H9 (cell line): ENCODE measurements around the gene A4GNT. TPM values are rescaled to one million over a fixed set of nuclear protein-coding genes. Genes with fewer than 3 reads are reported as not detected.

ENCODE experiments used
- DNase-seq: peaks from one replicate; pipeline ENCODE4 v3.0.0-alpha.2; 2017
- H2AFZ ChIP-seq: one replicate; pipeline ENCODE4 v1.6.1; 2013; ENCODE audit warnings: mild to moderate bottlenecking, low read length, control low read depth, moderate library complexity
- H2AK5ac ChIP-seq: 2 replicates; pipeline ENCODE4 v1.6.1; 2013; ENCODE audit warnings: low read length, control low read depth, mixed read lengths; ENCODE audit not compliant: insufficient read length
- H2BK120ac ChIP-seq: one replicate; pipeline ENCODE4 v1.6.1; 2013; ENCODE audit warnings: low read depth, mild to moderate bottlenecking, low read length, control low read depth, inconsistent platforms; ENCODE audit not compliant: poor library complexity, severe bottlenecking
- H2BK12ac ChIP-seq: 2 replicates; pipeline ENCODE4 v1.6.1; 2013; ENCODE audit warnings: low read length, control low read depth, mixed read lengths, low read depth; ENCODE audit not compliant: insufficient read length
- H2BK15ac ChIP-seq: 2 replicates; pipeline ENCODE4 v1.6.1; 2013; ENCODE audit warnings: low read depth, low read length, control low read depth
- H2BK20ac ChIP-seq: one replicate; pipeline ENCODE4 v1.6.1; 2013; ENCODE audit warnings: low read depth, mild to moderate bottlenecking, low read length, control low read depth, inconsistent platforms; ENCODE audit not compliant: poor library complexity, severe bottlenecking
- H2BK5ac ChIP-seq: 2 replicates; pipeline ENCODE4 v1.6.1; 2013; ENCODE audit warnings: low read length, control low read depth, mixed read lengths; ENCODE audit not compliant: insufficient read length
- H3K14ac ChIP-seq: 2 replicates; pipeline ENCODE4 v1.6.1; 2013; ENCODE audit warnings: low read length, control low read depth; ENCODE audit not compliant: insufficient read depth
- H3K18ac ChIP-seq: 2 replicates; pipeline ENCODE4 v1.6.1; 2013; ENCODE audit warnings: low read depth, mild to moderate bottlenecking, mixed read lengths, low read length, control low read depth; ENCODE audit not compliant: insufficient read length
- H3K23ac ChIP-seq: 2 replicates; pipeline ENCODE4 v1.6.1; 2013; ENCODE audit warnings: low read length, control low read depth, mixed read lengths, low read depth; ENCODE audit not compliant: insufficient read length
- H3K23me2 ChIP-seq: 2 replicates; pipeline ENCODE4 v1.6.1; 2013; ENCODE audit warnings: low read depth, mild to moderate bottlenecking, mixed read lengths, low read length, control low read depth; ENCODE audit not compliant: insufficient read length, poor library complexity, severe bottlenecking
- H3K27ac ChIP-seq: 2 replicates; pipeline ENCODE4 v1.5.1; 2013; ENCODE audit warnings: low read length, control low read depth, mixed read lengths, low read depth; ENCODE audit not compliant: insufficient read length
- H3K27me3 ChIP-seq: 2 replicates; pipeline ENCODE4 v1.6.1; 2013; ENCODE audit warnings: low read length, control low read depth, inconsistent platforms; ENCODE audit not compliant: insufficient read depth
- H3K4ac ChIP-seq: 2 replicates; pipeline ENCODE4 v1.6.1; 2013; ENCODE audit warnings: low read depth, mild to moderate bottlenecking, control low read depth, inconsistent platforms, low read length, moderate library complexity
- H3K4me1 ChIP-seq: 2 replicates; pipeline ENCODE4 v1.6.1; 2013; ENCODE audit warnings: low read length, control low read depth, inconsistent platforms; ENCODE audit not compliant: insufficient read depth
- H3K4me2 ChIP-seq: 2 replicates; pipeline ENCODE4 v1.6.1; 2013; ENCODE audit warnings: low read length, control low read depth, mixed read lengths; ENCODE audit not compliant: insufficient read length, insufficient read depth
- H3K56ac ChIP-seq: 2 replicates; pipeline ENCODE4 v1.6.1; 2013; ENCODE audit warnings: low read depth, mild to moderate bottlenecking, mixed read lengths, low read length, control low read depth; ENCODE audit not compliant: insufficient read length
- H3K79me1 ChIP-seq: 2 replicates; pipeline ENCODE4 v1.6.1; 2013; ENCODE audit warnings: low read depth, mild to moderate bottlenecking, moderate library complexity, low read length, control low read depth, inconsistent platforms; ENCODE audit not compliant: insufficient read depth, poor library complexity, severe bottlenecking
- H3K79me2 ChIP-seq: 2 replicates; pipeline ENCODE4 v1.6.1; 2013; ENCODE audit warnings: low read length, control low read depth, inconsistent platforms; ENCODE audit not compliant: insufficient read depth
- H3K9ac ChIP-seq: 2 replicates; pipeline ENCODE4 v1.6.1; 2013; ENCODE audit warnings: low read length, control low read depth, mixed read lengths; ENCODE audit not compliant: insufficient read length; ENCODE audit errors: extremely low read depth
- H3K9me3 ChIP-seq: one replicate; pipeline ENCODE4 v1.6.1; 2013; ENCODE audit warnings: low read depth, low read length, inconsistent platforms; ENCODE audit not compliant: control insufficient read depth
- H3T11ph ChIP-seq: one replicate; pipeline ENCODE4 v1.6.1; 2013; ENCODE audit warnings: mild to moderate bottlenecking, low read length, control low read depth, inconsistent platforms
- H4K20me1 ChIP-seq: one replicate; pipeline ENCODE4 v1.6.1; 2013; ENCODE audit not compliant: control insufficient read depth, insufficient read length, insufficient read depth
- H4K5ac ChIP-seq: 2 replicates; pipeline ENCODE4 v1.6.1; 2013; ENCODE audit warnings: low read depth, mild to moderate bottlenecking, mixed read lengths, low read length, control low read depth; ENCODE audit not compliant: insufficient read length
- H4K8ac ChIP-seq: replicated peaks from 2 replicates; pipeline ENCODE4 v1.6.1; 2013; ENCODE audit warnings: low read length, control low read depth, mixed read lengths, low read depth; ENCODE audit not compliant: insufficient read length
- H4K91ac ChIP-seq: 2 replicates; pipeline ENCODE4 v1.6.1; 2013; ENCODE audit warnings: low read depth, mild to moderate bottlenecking, moderate library complexity, mixed read lengths, low read length, control low read depth; ENCODE audit not compliant: insufficient read length
- H3K27ac Mint-ChIP-seq, 3 experiments: 2 replicates in 2 of 3; 3 replicates in 1 of 3; pipeline ENCODE4 v1.8.0; 2020 to 2021; ENCODE audit warnings: mixed read lengths in 3 of 3, mild to moderate bottlenecking in 1 of 3, moderate library complexity in 1 of 3
- H3K27me3 Mint-ChIP-seq: 2 replicates; pipeline ENCODE4 v1.8.0; 2021; ENCODE audit warnings: low read depth, mild to moderate bottlenecking, moderate library complexity, mixed read lengths
- H3K36me3 Mint-ChIP-seq, 3 experiments: 2 replicates in 2 of 3; 3 replicates in 1 of 3; pipeline ENCODE4 v1.8.0; 2020 to 2021; ENCODE audit warnings: low read depth in 3 of 3, mixed read lengths in 3 of 3; ENCODE audit not compliant: insufficient read depth in 1 of 3
- H3K4me1 Mint-ChIP-seq, 2 experiments: 2 replicates each; pipeline ENCODE4 v1.8.0; 2020; ENCODE audit warnings: mixed read lengths in 2 of 2
- H3K4me3 Mint-ChIP-seq, 2 experiments: 2 replicates in 1 of 2; 3 replicates in 1 of 2; pipeline ENCODE4 v1.8.0; 2020 to 2021; ENCODE audit warnings: mild to moderate bottlenecking in 2 of 2, mixed read lengths in 2 of 2, moderate library complexity in 1 of 2
- H3K9me3 Mint-ChIP-seq, 2 experiments: 2 replicates in 1 of 2; 3 replicates in 1 of 2; pipeline ENCODE4 v1.8.0; 2020; ENCODE audit warnings: mild to moderate bottlenecking in 2 of 2, mixed read lengths in 2 of 2, moderate library complexity in 1 of 2
- WGBS: extraction: QIAGEN DNeasy Blood & Tissue Kit; methylation state at CpG from one replicate; pipeline ENCODE4 v1.1.7; 2013; ENCODE audit warnings: missing lambda C conversion rate, low lambda C conversion rate, mixed read lengths; ENCODE audit not compliant: insufficient read length; ENCODE audit errors: extremely low coverage; 5-methylcytosine and 5-hydroxymethylcytosine counted together
- total RNA-seq: library from RNA; stranded (reverse); gene quantifications from 2 replicates; pipeline ENCODE4 v1.2.1, GENCODE V29; 2021
- TF ChIP-seq, protein P1 (sequence below): fragments of 200-600 bp; sonication (generic); conservative IDR thresholded peaks from 3 replicates; pipeline ENCODE4 v1.8.0; 2021; ENCODE audit warnings: antibody characterized with exemption, mild to moderate bottlenecking

Gene A4GNT
- total RNA-seq, 1 experiment from 2014 or later: not detected

DNA sequence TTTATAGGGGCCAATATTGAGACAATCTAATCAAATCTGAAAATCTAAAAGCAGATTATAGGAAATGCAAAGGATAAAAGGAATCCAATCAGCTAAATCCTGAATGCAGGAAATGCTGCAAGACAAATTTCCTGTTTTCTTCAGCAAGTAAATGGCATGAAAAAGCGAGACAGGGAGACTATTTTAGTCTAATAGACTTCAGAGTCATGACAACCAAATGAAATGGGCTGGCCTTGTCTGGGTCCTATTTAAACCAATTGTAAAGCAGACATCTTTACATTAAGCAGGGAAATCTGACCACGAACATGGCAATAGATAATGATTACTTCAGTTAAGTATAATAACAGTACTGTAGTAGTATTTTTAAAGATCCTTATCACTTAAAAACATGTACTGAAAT lies 40.4 kb upstream of the A4GNT start:
- no peak overlapping the region for H2BK5ac ChIP-seq
- no peak overlapping the region for H3T11ph ChIP-seq
- Mint-ChIP-seq H3K36me3 (peaks cover 9 to 42% (median 40%) of the 10 kb centered on the region in 3 experiments), H3K27ac (no peak overlapping the region), H3K4me3 (peak overlapping the region in 1 of 2 experiments; percentile 48; a peak in 3 of 5 replicates), H3K9me3 (peaks cover 0 to 10% of the 10 kb centered on the region in 2 experiments; a peak in 2 of 5 replicates), H3K4me1 (peaks cover 5 to 11% of the 10 kb centered on the region in 2 experiments), H3K27me3 (no peaks in the 10 kb centered on the region; the same call in 1 of the 2 replicates)
- H3K4ac ChIP-seq: no peak overlapping the region
- no peak for DNase-seq
- no peak overlapping the region for H3K18ac ChIP-seq
- H2AFZ ChIP-seq: no peak overlapping the region
- H2BK20ac ChIP-seq: no peak overlapping the region
- no peak overlapping the region for H2BK15ac ChIP-seq
- TF ChIP-seq, protein P1, sequence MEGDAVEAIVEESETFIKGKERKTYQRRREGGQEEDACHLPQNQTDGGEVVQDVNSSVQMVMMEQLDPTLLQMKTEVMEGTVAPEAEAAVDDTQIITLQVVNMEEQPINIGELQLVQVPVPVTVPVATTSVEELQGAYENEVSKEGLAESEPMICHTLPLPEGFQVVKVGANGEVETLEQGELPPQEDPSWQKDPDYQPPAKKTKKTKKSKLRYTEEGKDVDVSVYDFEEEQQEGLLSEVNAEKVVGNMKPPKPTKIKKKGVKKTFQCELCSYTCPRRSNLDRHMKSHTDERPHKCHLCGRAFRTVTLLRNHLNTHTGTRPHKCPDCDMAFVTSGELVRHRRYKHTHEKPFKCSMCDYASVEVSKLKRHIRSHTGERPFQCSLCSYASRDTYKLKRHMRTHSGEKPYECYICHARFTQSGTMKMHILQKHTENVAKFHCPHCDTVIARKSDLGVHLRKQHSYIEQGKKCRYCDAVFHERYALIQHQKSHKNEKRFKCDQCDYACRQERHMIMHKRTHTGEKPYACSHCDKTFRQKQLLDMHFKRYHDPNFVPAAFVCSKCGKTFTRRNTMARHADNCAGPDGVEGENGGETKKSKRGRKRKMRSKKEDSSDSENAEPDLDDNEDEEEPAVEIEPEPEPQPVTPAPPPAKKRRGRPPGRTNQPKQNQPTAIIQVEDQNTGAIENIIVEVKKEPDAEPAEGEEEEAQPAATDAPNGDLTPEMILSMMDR: no peak
- no peaks in the 10 kb centered on the region for H4K20me1 ChIP-seq
- H3K4me2 ChIP-seq: no peak overlapping the region
- no peaks in the 10 kb centered on the region; the same call in 1 of the 2 replicates for H3K79me2 ChIP-seq
- no CpG with 5 or more reads among the region's 2 CpGs for WGBS
- no peak overlapping the region for H4K5ac ChIP-seq
- no peak overlapping the region for H2AK5ac ChIP-seq
- no peaks in the 10 kb centered on the region for H3K27me3 ChIP-seq
- H3K27ac ChIP-seq: no peak overlapping the region
- H4K91ac ChIP-seq: no peak overlapping the region
- no peaks in the 10 kb centered on the region for H3K79me1 ChIP-seq
- no peaks in the 10 kb centered on the region for H3K4me1 ChIP-seq
- no peaks in the 10 kb centered on the region for H3K9me3 ChIP-seq
- no peak overlapping the region for H3K14ac ChIP-seq
- H3K23me2 ChIP-seq: peaks cover 8% of the 10 kb centered on the region
- H2BK120ac ChIP-seq: no peak overlapping the region
- H3K56ac ChIP-seq: no peak overlapping the region
- H3K23ac ChIP-seq: no peak overlapping the region
- H2BK12ac ChIP-seq: no peak overlapping the region
- H3K9ac ChIP-seq: no peak overlapping the region
- H4K8ac ChIP-seq: no peak overlapping the region
